HCT116 (cell line): ENCODE measurements around the gene WASF1. TPM values are rescaled to one million over a fixed set of nuclear protein-coding genes. Genes with fewer than 3 reads are reported as not detected.

ENCODE experiments used
- ATAC-seq: fragments of 200-7000 bp; cut with Tn5 transposase; 2 replicates; pipeline ENCODE4 v1.9.1; 2020; ENCODE audit warnings: mild to moderate bottlenecking, moderate library complexity
- BruUV-seq: library from RNA; stranded (reverse); fragments of 400-500 nt; replicated peaks from 2 replicates; lab custom pipeline; 2021; lab: Mats Ljungman, UMichigan
- CTCF ChIA-PET: fragments of 300-600 bp; sonication (Branson Sonifier 250); formaldehyde crosslinking; loops from one replicate; lab custom pipeline; 2021; ENCODE audit warnings: antibody characterized with exemption; lab: Charles Lee
- POLR2A ChIA-PET: fragments of 300-600, 350-600 bp; sonication (Branson Sonifier 250); formaldehyde crosslinking; loops from one replicate; lab custom pipeline; 2021; ENCODE audit warnings: antibody characterized with exemption; lab: Charles Lee
- RAD21 ChIA-PET, 2 experiments: fragments of 300-600 bp; sonication (Branson Sonifier 250); formaldehyde crosslinking; loops; one replicate each; lab custom pipeline; 2023; ENCODE audit warnings: low total read pairs in 2 of 2; ENCODE audit not compliant: uncharacterized antibody in 2 of 2, unreplicated experiment in 2 of 2, low non-redundant PET in 1 of 2; lab: Charles Lee
- DNase-seq: peaks from one replicate; pipeline ENCODE4 v3.0.0-alpha.2; 2010; ENCODE audit warnings: low read depth, low spot score
- H2AFZ ChIP-seq: fragments of 200-600 bp; shearing (Covaris generic), sonication (generic); 2 replicates; pipeline ENCODE4 v1.6.1; 2017; ENCODE audit warnings: low read depth, mixed run types, mixed read lengths, antibody characterized with exemption, low read length; ENCODE audit not compliant: poor library complexity, severe bottlenecking
- H3K27ac ChIP-seq: 2 replicates; pipeline ENCODE4 v1.5.1; 2012; ENCODE audit warnings: low read depth, low read length
- H3K27me3 ChIP-seq: fragments of 200-600 bp; sonication (generic); 2 replicates; pipeline ENCODE4 v1.6.1; 2016; ENCODE audit warnings: mixed run types, low read length, mixed read lengths; ENCODE audit not compliant: insufficient read depth
- H3K36me3 ChIP-seq, 2 experiments: fragments of 200-500 bp in 1 of 2; fragments of 200-600 bp in 1 of 2; sonication (Bioruptor generic) in 1 of 2; sonication (generic) in 1 of 2; 2 replicates each; pipeline versions ENCODE4 v1.5.1 to v1.6.1; 2014 to 2016; ENCODE audit warnings: low read length in 2 of 2, inconsistent platforms in 1 of 2, mixed read lengths in 1 of 2, mixed run types in 1 of 2; ENCODE audit not compliant: insufficient read depth in 2 of 2, control insufficient read depth in 1 of 2
- H3K4me1 ChIP-seq, 2 experiments: fragments of 200-600 bp in 1 of 2; sonication (generic) in 1 of 2; 2 replicates each; pipeline versions ENCODE4 v1.5.1 to v1.6.1; 2012 to 2017; ENCODE audit warnings: low read length in 2 of 2, inconsistent platforms in 1 of 2, mild to moderate bottlenecking in 1 of 2, mixed read lengths in 1 of 2, mixed run types in 1 of 2, moderate library complexity in 1 of 2; ENCODE audit not compliant: insufficient read depth in 2 of 2, control insufficient read depth in 1 of 2
- H3K4me2 ChIP-seq: fragments of 200-600 bp; sonication (generic); 2 replicates; pipeline ENCODE4 v1.6.1; 2017; ENCODE audit warnings: mixed run types, low read length, mixed read lengths
- H3K4me3 ChIP-seq, 2 experiments: fragments of 200-600 bp in 1 of 2; sonication (generic) in 1 of 2; replicated peaks in 1 of 2; 2 replicates each; pipeline ENCODE4 v1.5.1; 2011 to 2016; ENCODE audit warnings: low read length in 2 of 2, control low read depth in 1 of 2, low read depth in 1 of 2, mild to moderate bottlenecking in 1 of 2, mixed read lengths in 1 of 2, mixed run types in 1 of 2
- H3K79me2 ChIP-seq: fragments of 200-600 bp; sonication (generic); 2 replicates; pipeline ENCODE4 v1.6.1; 2017; ENCODE audit warnings: mild to moderate bottlenecking, mixed run types, low read length, moderate library complexity, mixed read lengths; ENCODE audit not compliant: insufficient read depth
- H3K9ac ChIP-seq: fragments of 200-600 bp; sonication (generic); 2 replicates; pipeline ENCODE4 v1.6.1; 2016; ENCODE audit warnings: low read length, mixed read lengths
- H3K9me2 ChIP-seq: fragments of 200-600 bp; sonication (generic), shearing (Covaris generic); 2 replicates; pipeline ENCODE4 v1.6.1; 2017; ENCODE audit warnings: mixed run types, mild to moderate bottlenecking, moderate library complexity; ENCODE audit not compliant: insufficient read depth
- H3K9me3 ChIP-seq, 2 experiments: fragments of 200-500 bp in 1 of 2; fragments of 200-600 bp in 1 of 2; sonication (Bioruptor generic) in 1 of 2; sonication (generic) in 1 of 2; 2 replicates each; pipeline ENCODE4 v1.6.1; 2014 to 2017; ENCODE audit warnings: low read length in 2 of 2, mixed read lengths in 2 of 2, inconsistent platforms in 1 of 2, low read depth in 1 of 2, mild to moderate bottlenecking in 1 of 2, mixed run types in 1 of 2, moderate library complexity in 1 of 2; ENCODE audit not compliant: control insufficient read depth in 1 of 2, insufficient read depth in 1 of 2
- H4K20me1 ChIP-seq: fragments of 200-600 bp; sonication (generic), shearing (Covaris generic); 2 replicates; pipeline ENCODE4 v1.6.1; 2017; ENCODE audit warnings: mixed run types, mild to moderate bottlenecking, moderate library complexity; ENCODE audit not compliant: insufficient read depth
- FOSL1 ChIP-seq: IDR thresholded peaks from 2 replicates; pipeline ENCODE4 v1.6.1; 2012; ENCODE audit warnings: low read depth
- intact Hi-C: fragments of 100-400 bp; cut with micrococcal nuclease; formaldehyde crosslinking; loops from 2 replicates; pipeline ENCODE4 v1.10.0; 2022
- total RNA-seq: library from RNA; stranded (reverse); gene quantifications from one replicate; pipeline ENCODE4 v1.2.1, GENCODE V29; 2021; ENCODE audit not compliant: unreplicated experiment
- TF ChIP-seq, protein P1 (sequence below): IDR thresholded peaks from 2 replicates; pipeline ENCODE4 v1.6.1; 2011; ENCODE audit warnings: mild to moderate bottlenecking, low read length, moderate library complexity; ENCODE audit not compliant: insufficient replicate concordance; ENCODE audit errors: extremely low read depth

Gene WASF1
- total RNA-seq, 1 experiment from 2014 or later, result 25.9 TPM

DNA sequence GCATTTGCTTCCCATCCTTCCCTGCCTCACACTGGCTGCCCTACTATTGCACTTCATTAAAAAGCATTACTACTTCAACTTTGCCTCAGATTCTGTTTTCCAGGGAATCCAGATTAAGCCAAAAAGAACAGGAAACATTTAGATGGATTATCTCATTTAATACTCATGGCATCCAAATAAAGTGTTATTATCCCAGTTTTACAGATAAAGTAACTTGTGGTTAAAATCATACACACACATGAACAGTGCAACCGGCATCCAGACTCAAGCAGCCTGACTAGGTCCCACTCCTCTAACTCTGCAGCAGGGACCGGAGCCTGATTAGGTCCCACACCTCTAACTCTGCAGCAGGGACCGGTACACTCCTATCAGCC, 129.0 kb downstream of the WASF1 start:
- intact Hi-C loops, result loop anchor here (10.0 kb wide), 1 partner anchor 866 kb away; no protein-coding TSS in a partner anchor
- no peaks in the 10 kb centered on the region for H3K9me3 ChIP-seq
- H3K27me3 ChIP-seq, result no peaks in the 10 kb centered on the region
- ChIA-PET POLR2A (no interaction called here), RAD21 (no interaction called here)
- H3K4me1 ChIP-seq, result no peaks in the 10 kb centered on the region
- no peak overlapping the region for H2AFZ ChIP-seq
- no peak overlapping the region for H3K27ac ChIP-seq
- no TSS peak for BruUV-seq
- no peak for DNase-seq
- ATAC-seq, result no peak
- H3K9ac ChIP-seq, result no peak overlapping the region
- H3K4me3 ChIP-seq, result no peak overlapping the region
- H3K36me3 ChIP-seq, result no peaks in the 10 kb centered on the region
- no peaks in the 10 kb centered on the region for H4K20me1 ChIP-seq
- H3K79me2 ChIP-seq, result no peaks in the 10 kb centered on the region
- TF ChIP-seq, protein P1, sequence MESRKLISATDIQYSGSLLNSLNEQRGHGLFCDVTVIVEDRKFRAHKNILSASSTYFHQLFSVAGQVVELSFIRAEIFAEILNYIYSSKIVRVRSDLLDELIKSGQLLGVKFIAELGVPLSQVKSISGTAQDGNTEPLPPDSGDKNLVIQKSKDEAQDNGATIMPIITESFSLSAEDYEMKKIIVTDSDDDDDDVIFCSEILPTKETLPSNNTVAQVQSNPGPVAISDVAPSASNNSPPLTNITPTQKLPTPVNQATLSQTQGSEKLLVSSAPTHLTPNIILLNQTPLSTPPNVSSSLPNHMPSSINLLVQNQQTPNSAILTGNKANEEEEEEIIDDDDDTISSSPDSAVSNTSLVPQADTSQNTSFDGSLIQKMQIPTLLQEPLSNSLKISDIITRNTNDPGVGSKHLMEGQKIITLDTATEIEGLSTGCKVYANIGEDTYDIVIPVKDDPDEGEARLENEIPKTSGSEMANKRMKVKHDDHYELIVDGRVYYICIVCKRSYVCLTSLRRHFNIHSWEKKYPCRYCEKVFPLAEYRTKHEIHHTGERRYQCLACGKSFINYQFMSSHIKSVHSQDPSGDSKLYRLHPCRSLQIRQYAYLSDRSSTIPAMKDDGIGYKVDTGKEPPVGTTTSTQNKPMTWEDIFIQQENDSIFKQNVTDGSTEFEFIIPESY, result no peak
- TF ChIP-seq FOSL1, result no peak
- TF ChIP-seq, all 23 proteins: peak for 0
- Histone ChIP-seq H3K4me2 (no peak overlapping the region), H3K9me2 (no peaks in the 10 kb centered on the region)
- CTCF ChIA-PET, result no interaction called here

Other genes with a start within 250 kb of the WASF1 start
- not detected for gene GPR6, start 201.4 kb downstream of the WASF1 start, total RNA-seq
- 26.2 TPM for gene CDC40, start 757 bp upstream of the WASF1 start, total RNA-seq
- not detected for gene METTL24, start 178.7 kb upstream of the WASF1 start, total RNA-seq
- not detected for gene DDO, start 235.9 kb upstream of the WASF1 start, total RNA-seq